ENCODE measurements around the gene ARHGAP9. TPM values are rescaled to one million over a fixed set of nuclear protein-coding genes. Genes with fewer than 3 reads are reported as not detected.
A peak's percentile ranks its signal among the peaks of the same experiment; 100 is the strongest.

The ARHGAP9 gene
- polyA plus RNA-seq, 1 of the 3 experiments (the other 2 are of a cell fraction) = 0.66 TPM

GRCh38 chr12:57520053-57520818 is 40.6 kb upstream of the ARHGAP9 start, which contains the start of gene DDIT3:
Gene DDIT3, minus strand, starts transcription at chr12:57520514. Its CDS starts 3,108 bp downstream, at chr12:57517406.
- peaks cover 41 to 46% of the 10 kb centered on the region in 2 experiments for H3K4me1 ChIP-seq (ENCODE audit: control insufficient read depth in 1 of 2, insufficient read depth in 2 of 2, low read depth in 1 of 2, low read length in 1 of 2)
- 1% methylated on average over 39 of the region's 52 CpGs for WGBS (ENCODE audit: low lambda C conversion rate)
- peak within 1 kb of the TSS; percentile 97 to 98 for H3K27ac ChIP-seq (ENCODE audit: low read depth in 2 of 2, low read length in 1 of 2)
- no peaks in the 10 kb centered on the region for H3K27me3 ChIP-seq (ENCODE audit: insufficient read depth)
- peak within 1 kb of the TSS; percentile 72 to 94 for H3K4me3 ChIP-seq (ENCODE audit: low read depth in 2 of 2, low read length in 1 of 2)
- POLR2A ChIA-PET = interaction anchor here (0.6 to 2.2 kb wide), 16 partner anchors 10 to 290 kb away, joined by 3 to 13 read pairs (median 4); partner anchors contain the start of genes ARHGEF25, DCTN2, MARS1 and SHMT2
- peak within 1 kb of the TSS; percentile 98 for H3K9ac ChIP-seq
- peaks cover 57% of the 10 kb centered on the region for H3K79me2 ChIP-seq (ENCODE audit: insufficient read depth)
- peaks cover 48% of the 10 kb centered on the region for H4K20me1 ChIP-seq (ENCODE audit: insufficient read depth)
- peak within 1 kb of the TSS; percentile 92 for H3K4me2 ChIP-seq
- DNase-seq = peak; percentile 94
- H3K36me3 ChIP-seq (replicated peaks in 1 of 2; ENCODE audit: control insufficient read depth in 1 of 2, insufficient read depth in 2 of 2, low read length in 1 of 2) = peaks cover 42 to 43% of the 10 kb centered on the region in 2 experiments
- peak within 1 kb of the TSS; percentile 79; the same call in 1 of the 2 replicates for H2AFZ ChIP-seq (ENCODE audit: low read depth)
- CTCF ChIA-PET = interaction anchor here (0.7 to 1.9 kb wide), 7 partner anchors 27 to 121 kb away, joined by 3 to 5 read pairs (median 3); partner anchors contain the start of gene DCTN2
- H3F3A ChIP-seq (replicated peaks; ENCODE audit: insufficient read depth) = peaks cover 59% of the 10 kb centered on the region
- H3K9me2 ChIP-seq = no peaks in the 10 kb centered on the region
- H3K9me3 ChIP-seq = no peaks in the 10 kb centered on the region
- peak; percentile 66; the same call in 1 of the 2 replicates for TF ChIP-seq ZBTB33 (IDR thresholded peaks at IDR 0.05; ENCODE audit: borderline replicate concordance, low read depth)
- TF ChIP-seq GATA2 (CRISPR knock-in tag; IDR thresholded peaks at IDR 0.05) = no peak
- no peak for TF ChIP-seq FOXM1 (IDR thresholded peaks at IDR 0.05; ENCODE audit: low read depth)
- no peak for TF ChIP-seq EZH2phosphoT487 (IDR thresholded peaks at IDR 0.05; ENCODE audit: borderline replicate concordance, low read depth)
- TF ChIP-seq REST (IDR thresholded peaks at IDR 0.05; ENCODE audit: low read depth, low read length) = peak; percentile 41; the same call in 1 of the 2 replicates
- 0 out of 2 replicates have a peak, but pooled peaks have one; percentile 7 for TF ChIP-seq SMC3 (IDR thresholded peaks at IDR 0.05; ENCODE audit: low read depth, low read length)
- TF ChIP-seq FOXJ3 (CRISPR knock-in tag; IDR thresholded peaks at IDR 0.05) = no peak
- TF ChIP-seq JUND (IDR thresholded peaks at IDR 0.05) = peak; percentile 58; the same call in 1 of the 2 replicates
- peak; percentile 91; the same call in 1 of the 2 replicates for TF ChIP-seq SIN3A (IDR thresholded peaks at IDR 0.05; ENCODE audit: borderline replicate concordance, low read depth, low read length)
- TF ChIP-seq MEF2A (IDR thresholded peaks at IDR 0.05; ENCODE audit: borderline replicate concordance, low read depth) = no peak
- TF ChIP-seq CHD2 (IDR thresholded peaks at IDR 0.05; ENCODE audit: low read length, partially characterized antibody) = peak; percentile 83
- TF ChIP-seq RXRA (IDR thresholded peaks at IDR 0.05; ENCODE audit: borderline replicate concordance, low read depth) = peak; percentile 60; the same call in 1 of the 2 replicates
- TF ChIP-seq USF1 (IDR thresholded peaks at IDR 0.05; ENCODE audit: borderline replicate concordance, low read depth) = peak; percentile 90
- TF ChIP-seq CTCF (IDR thresholded peaks at IDR 0.05) = no peak
- TF ChIP-seq IRF3 (IDR thresholded peaks at IDR 0.05; ENCODE audit: low read depth, low read length) = peak; percentile 64
- TF ChIP-seq RAD21 (IDR thresholded peaks at IDR 0.05; ENCODE audit: low read length) = no peak
- TF ChIP-seq MAX (IDR thresholded peaks at IDR 0.05; ENCODE audit: low read depth) = peak; percentile 73; the same call in 1 of the 2 replicates
- 0 out of 2 replicates have a peak, but pooled peaks have one; percentile 10 for TF ChIP-seq NFIC (IDR thresholded peaks at IDR 0.05; ENCODE audit: borderline replicate concordance)
- peak in 1 of 2 experiments; percentile 58; a peak in 1 of 4 replicates for TF ChIP-seq EP300 (IDR thresholded peaks at IDR 0.05; ENCODE audit: borderline replicate concordance in 1 of 2, low read depth in 1 of 2, low read length in 1 of 2)
- TF ChIP-seq GABPA (IDR thresholded peaks at IDR 0.05; ENCODE audit: low read depth) = 0 out of 2 replicates have a peak, but pooled peaks have one; percentile 44
- TF ChIP-seq RCOR1 (IDR thresholded peaks at IDR 0.05; ENCODE audit: low read length) = no peak

All from SK-N-SH (cell line).